Neural cell (in vitro differentiated cells): ENCODE results near the gene TTC34. TPM values are rescaled to one million over a fixed set of nuclear protein-coding genes. Genes with fewer than 3 reads are reported as not detected.

Experiments
- H2AFZ ChIP-seq: fragments of 200-600, 300-800 bp; sonication (generic), shearing (Covaris generic); 2 replicates; pipeline ENCODE4 v1.6.0; 2014; ENCODE audit warnings: low read depth, mild to moderate bottlenecking, antibody characterized with exemption, low read length, moderate library complexity
- H3F3A ChIP-seq: fragments of 200-600 bp; shearing (Covaris generic); 2 replicates; pipeline ENCODE4 v1.6.1; 2016; ENCODE audit warnings: mild to moderate bottlenecking, moderate library complexity, mixed read lengths, antibody characterized with exemption, low read length; ENCODE audit not compliant: insufficient read depth, poor library complexity, severe bottlenecking
- H3K27ac ChIP-seq: fragments of 200-600, 300-800 bp; sonication (generic), shearing (Covaris generic); 2 replicates; pipeline ENCODE4 v1.5.1; 2014; ENCODE audit warnings: mild to moderate bottlenecking, low read length, moderate library complexity
- H3K27me3 ChIP-seq: fragments of 300-800, 200-600 bp; sonication (generic), shearing (Covaris generic); 2 replicates; pipeline ENCODE4 v1.6.0; 2014; ENCODE audit warnings: mild to moderate bottlenecking, low read depth, low read length, moderate library complexity; ENCODE audit not compliant: insufficient read depth
- H3K36me3 ChIP-seq: fragments of 300-800, 200-600 bp; sonication (generic), shearing (Covaris generic); 2 replicates; pipeline ENCODE4 v1.5.1; 2014; ENCODE audit warnings: mild to moderate bottlenecking, antibody characterized with exemption, low read length, moderate library complexity; ENCODE audit not compliant: insufficient read depth
- H3K4me2 ChIP-seq: fragments of 300-800, 200-600 bp; sonication (generic), shearing (Covaris generic); 2 replicates; pipeline ENCODE4 v1.6.0; 2014; ENCODE audit warnings: mild to moderate bottlenecking, low read length
- H3K4me3 ChIP-seq: fragments of 300-800, 200-600 bp; sonication (generic), shearing (Covaris generic); 2 replicates; pipeline ENCODE4 v1.5.1; 2014; ENCODE audit warnings: mild to moderate bottlenecking, low read length, moderate library complexity
- H3K79me2 ChIP-seq: fragments of 200-600 bp; shearing (Covaris generic); replicated peaks from 2 replicates; pipeline ENCODE4 v1.6.0; 2014; ENCODE audit warnings: mild to moderate bottlenecking, low read length, moderate library complexity; ENCODE audit not compliant: insufficient read depth
- H3K9ac ChIP-seq: fragments of 300-800, 200-600 bp; sonication (generic), shearing (Covaris generic); 2 replicates; pipeline ENCODE4 v1.6.1; 2016; ENCODE audit warnings: mild to moderate bottlenecking, low read length, mixed read lengths
- H3K9me2 ChIP-seq: fragments of 200-600 bp; shearing (Covaris generic); 2 replicates; pipeline ENCODE4 v1.6.1; 2016; ENCODE audit warnings: mild to moderate bottlenecking, low read length, mixed read lengths; ENCODE audit not compliant: insufficient read depth
- H3K9me3 ChIP-seq: fragments of 200-600, 300-800 bp; sonication (generic), shearing (Covaris generic); 2 replicates; pipeline ENCODE4 v1.6.1; 2016; ENCODE audit warnings: mild to moderate bottlenecking, mixed run types, low read length, moderate library complexity, mixed read lengths
- H4K20me1 ChIP-seq: fragments of 200-600 bp; shearing (Covaris generic); 2 replicates; pipeline ENCODE4 v1.6.1; 2016; ENCODE audit warnings: mild to moderate bottlenecking, mixed run types; ENCODE audit not compliant: insufficient read depth
- CTCF ChIP-seq: fragments of 450-650 bp; IDR thresholded peaks from 2 replicates; pipeline ENCODE4 v1.5.1; 2014; ENCODE audit warnings: antibody characterized with exemption, mild to moderate bottlenecking, moderate library complexity; ENCODE audit not compliant: poor library complexity, severe bottlenecking
- EP300 ChIP-seq: fragments of 450-650 bp; conservative IDR thresholded peaks from 2 replicates; pipeline ENCODE4 v1.6.1; 2014; ENCODE audit warnings: antibody characterized with exemption, mild to moderate bottlenecking, moderate library complexity; ENCODE audit not compliant: poor library complexity, severe bottlenecking
- EZH2 ChIP-seq: fragments of 200-600, 300-800 bp; shearing (Covaris generic), sonication (generic); IDR thresholded peaks from 2 replicates; pipeline ENCODE4 v1.6.1; 2014; ENCODE audit warnings: antibody characterized with exemption, low read length, borderline replicate concordance, mild to moderate bottlenecking; ENCODE audit not compliant: insufficient read depth, poor library complexity, severe bottlenecking
- MXI1 ChIP-seq: fragments of 450-650 bp; conservative IDR thresholded peaks from 2 replicates; pipeline ENCODE4 v1.6.1; 2014; ENCODE audit warnings: antibody characterized with exemption, mild to moderate bottlenecking; ENCODE audit not compliant: poor library complexity, severe bottlenecking
- POLR2AphosphoS5 ChIP-seq: IDR thresholded peaks from 2 replicates; pipeline ENCODE4 v1.6.1; 2012
- RAD21 ChIP-seq: fragments of 450-650 bp; conservative IDR thresholded peaks from 2 replicates; pipeline ENCODE4 v1.6.1; 2014; ENCODE audit warnings: antibody characterized with exemption, mild to moderate bottlenecking, moderate library complexity
- REST ChIP-seq: IDR thresholded peaks from 2 replicates; pipeline ENCODE4 v1.6.1; 2012; ENCODE audit warnings: borderline replicate concordance
- SMC3 ChIP-seq: fragments of 450-650 bp; conservative IDR thresholded peaks from 2 replicates; pipeline ENCODE4 v1.6.1; 2014; ENCODE audit warnings: antibody characterized with exemption, mild to moderate bottlenecking, moderate library complexity; ENCODE audit not compliant: poor library complexity
- TAF1 ChIP-seq: IDR thresholded peaks from 2 replicates; pipeline ENCODE4 v1.6.1; 2012; ENCODE audit warnings: low read depth
- polyA plus RNA-seq: library from polyadenylated mRNA; depleted of rRNA; stranded (reverse); fragments of >200 nt; gene quantifications from 2 replicates; pipeline ENCODE4 v1.2.3, GENCODE V29; 2014

Gene TTC34
- polyA plus RNA-seq, 1 donor from 2014 or later, result 0.05 TPM

GRCh38 chr1:2825487-2826189 lies 24.1 kb upstream of the TTC34 start:
- H3F3A ChIP-seq, result no peaks in the 10 kb centered on the region
- TF ChIP-seq TAF1 (no peak), CTCF (no peak), EP300 (no peak), REST (no peak), MXI1 (no peak), POLR2AphosphoS5 (no peak), RAD21 (no peak), SMC3 (no peak), EZH2 (no peak)

GRCh38 chr1:2824999-2825398 lies 23.5 kb upstream of the TTC34 start:
- peaks cover 4% of the 10 kb centered on the region for H3K9me3 ChIP-seq
- H2AFZ ChIP-seq, result no peak overlapping the region
- H4K20me1 ChIP-seq, result no peaks in the 10 kb centered on the region
- H3K36me3 ChIP-seq, result no peaks in the 10 kb centered on the region
- no peaks in the 10 kb centered on the region for H3K27me3 ChIP-seq
- H3F3A ChIP-seq, result no peaks in the 10 kb centered on the region
- H3K27ac ChIP-seq, result no peak overlapping the region
- H3K79me2 ChIP-seq, result no peaks in the 10 kb centered on the region
- no peak for TF ChIP-seq CTCF
- TF ChIP-seq MXI1, result no peak
- TF ChIP-seq RAD21, result no peak
- no peak for TF ChIP-seq SMC3
- TF ChIP-seq POLR2AphosphoS5, result no peak
- no peak for TF ChIP-seq REST
- no peak for TF ChIP-seq EP300
- no peak for TF ChIP-seq EZH2
- TF ChIP-seq TAF1, result no peak
- H3K9ac ChIP-seq, result no peak overlapping the region
- H3K4me2 ChIP-seq, result no peak overlapping the region
- no peaks in the 10 kb centered on the region for H3K9me2 ChIP-seq
- H3K4me3 ChIP-seq, result no peak overlapping the region

More at GRCh38 chr1:2825487-2826189, 24.1 kb upstream of the TTC34 start:
- Histone ChIP-seq H4K20me1 (no peaks in the 10 kb centered on the region), H2AFZ (no peak overlapping the region), H3K4me3 (no peak overlapping the region), H3K9ac (no peak overlapping the region), H3K36me3 (no peaks in the 10 kb centered on the region), H3K27ac (no peak overlapping the region), H3K9me2 (no peaks in the 10 kb centered on the region), H3K9me3 (peaks cover 4% of the 10 kb centered on the region), H3K4me2 (no peak overlapping the region), H3K27me3 (no peaks in the 10 kb centered on the region), H3K79me2 (no peaks in the 10 kb centered on the region)
